ENCODE results near the gene MRAS. TPM values are rescaled to one million over a fixed set of nuclear protein-coding genes. Genes with fewer than 3 reads are reported as not detected.

Gene MRAS
- total RNA-seq, result 0.07 TPM in 1 of 2 replicates, not detected in the other

DNA sequence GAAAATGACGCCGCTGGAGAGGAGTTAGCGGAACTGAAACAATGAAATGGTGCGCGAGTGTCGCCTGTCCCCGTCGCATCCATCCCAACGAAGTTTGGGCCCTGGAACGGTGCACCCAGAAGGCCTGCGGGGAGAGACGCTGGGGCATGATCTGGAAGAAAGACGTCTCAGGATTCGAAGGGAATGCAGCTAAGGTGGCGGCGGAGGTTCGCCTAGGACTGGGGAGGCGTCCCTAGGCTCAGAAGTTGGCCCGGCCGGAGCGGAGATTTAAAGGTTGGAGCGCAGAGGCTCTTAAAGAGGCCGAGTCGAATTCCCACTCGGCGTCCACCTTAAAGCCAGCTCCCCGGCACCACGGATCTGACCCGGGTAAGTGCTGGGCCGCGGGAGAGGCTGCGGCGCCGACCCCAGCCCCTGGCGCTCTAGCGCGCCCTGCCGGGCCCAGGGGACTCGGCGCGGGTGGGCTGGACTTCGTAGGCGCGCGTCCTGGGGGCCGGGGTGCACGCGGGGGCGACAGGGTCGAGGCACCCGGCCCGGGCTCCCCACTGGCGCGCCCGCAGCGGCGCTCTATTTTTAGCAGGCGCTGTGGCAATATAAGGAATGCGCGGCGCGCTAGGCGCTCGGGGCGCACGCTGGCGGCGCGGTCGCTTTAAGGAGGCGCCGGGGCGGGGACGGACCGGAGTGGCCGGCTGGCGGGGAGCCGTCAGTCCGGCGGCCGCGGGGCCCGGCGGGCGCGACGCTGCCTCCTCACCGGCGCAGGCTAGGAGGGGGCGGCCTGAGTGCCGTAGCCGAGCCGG, at the start of gene MRAS:
MRAS (plus strand) TSS at position 620 of the 794 bp plus-strand sequence. CDS start 24,305 bp downstream, outside the sequence.
- TF ChIP-seq, protein P1, sequence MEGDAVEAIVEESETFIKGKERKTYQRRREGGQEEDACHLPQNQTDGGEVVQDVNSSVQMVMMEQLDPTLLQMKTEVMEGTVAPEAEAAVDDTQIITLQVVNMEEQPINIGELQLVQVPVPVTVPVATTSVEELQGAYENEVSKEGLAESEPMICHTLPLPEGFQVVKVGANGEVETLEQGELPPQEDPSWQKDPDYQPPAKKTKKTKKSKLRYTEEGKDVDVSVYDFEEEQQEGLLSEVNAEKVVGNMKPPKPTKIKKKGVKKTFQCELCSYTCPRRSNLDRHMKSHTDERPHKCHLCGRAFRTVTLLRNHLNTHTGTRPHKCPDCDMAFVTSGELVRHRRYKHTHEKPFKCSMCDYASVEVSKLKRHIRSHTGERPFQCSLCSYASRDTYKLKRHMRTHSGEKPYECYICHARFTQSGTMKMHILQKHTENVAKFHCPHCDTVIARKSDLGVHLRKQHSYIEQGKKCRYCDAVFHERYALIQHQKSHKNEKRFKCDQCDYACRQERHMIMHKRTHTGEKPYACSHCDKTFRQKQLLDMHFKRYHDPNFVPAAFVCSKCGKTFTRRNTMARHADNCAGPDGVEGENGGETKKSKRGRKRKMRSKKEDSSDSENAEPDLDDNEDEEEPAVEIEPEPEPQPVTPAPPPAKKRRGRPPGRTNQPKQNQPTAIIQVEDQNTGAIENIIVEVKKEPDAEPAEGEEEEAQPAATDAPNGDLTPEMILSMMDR (IDR thresholded peaks at IDR 0.05), result no peak
- intact Hi-C loops (cut with micrococcal nuclease), result no loop called here
- peaks cover 71% of the 10 kb centered on the region for H3K27me3 Mint-ChIP-seq
- H3K4me1 Mint-ChIP-seq, result peaks cover 12% of the 10 kb centered on the region
- peak within 1 kb of the TSS; percentile 81 for H3K4me3 Mint-ChIP-seq
- H3K9me3 Mint-ChIP-seq, result peaks cover 2% of the 10 kb centered on the region
- ATAC-seq (ENCODE audit: low read depth), result no peak
- DNase-seq, result no peak
- H3K36me3 Mint-ChIP-seq (ENCODE audit: low read depth), result no peaks in the 10 kb centered on the region
- H3K27ac Mint-ChIP-seq, result no peak within 1 kb of the TSS
- POLR2A ChIA-PET, result no interaction called here
- CTCF ChIA-PET, result no interaction called here

DNA sequence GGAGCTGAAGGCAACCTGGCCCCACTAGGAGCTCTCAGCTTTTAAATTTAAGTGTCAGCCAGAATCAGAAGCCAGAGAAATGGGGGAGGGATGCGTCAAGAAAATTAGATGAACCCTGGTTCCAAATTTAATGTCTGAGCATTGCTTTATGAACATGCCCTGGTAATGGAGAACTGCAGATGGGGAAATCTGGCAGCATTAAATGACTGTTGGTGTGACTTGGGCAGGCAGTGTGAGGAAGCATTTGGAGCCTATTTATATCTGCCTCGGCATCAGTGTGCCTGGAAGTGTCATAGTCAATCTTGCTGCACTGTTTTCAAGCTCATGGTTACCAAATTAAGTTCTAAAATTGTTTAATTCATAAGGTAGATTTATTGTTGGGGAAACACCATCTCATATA, 47.7 kb upstream of the MRAS start:
- Mint-ChIP-seq H3K4me1 (no peaks in the 10 kb centered on the region), H3K27ac (no peak overlapping the region), H3K9me3 (no peaks in the 10 kb centered on the region), H3K36me3 (ENCODE audit: low read depth) (peaks cover 22% of the 10 kb centered on the region), H3K4me3 (no peak overlapping the region), H3K27me3 (no peaks in the 10 kb centered on the region)
- ChIA-PET POLR2A (no interaction called here), CTCF (no interaction called here)
- ATAC-seq (ENCODE audit: low read depth) (no peak), DNase-seq (no peak)
- intact Hi-C loops (cut with micrococcal nuclease), result no loop called here
- TF ChIP-seq, protein P1 (IDR thresholded peaks at IDR 0.05), result no peak

DNA sequence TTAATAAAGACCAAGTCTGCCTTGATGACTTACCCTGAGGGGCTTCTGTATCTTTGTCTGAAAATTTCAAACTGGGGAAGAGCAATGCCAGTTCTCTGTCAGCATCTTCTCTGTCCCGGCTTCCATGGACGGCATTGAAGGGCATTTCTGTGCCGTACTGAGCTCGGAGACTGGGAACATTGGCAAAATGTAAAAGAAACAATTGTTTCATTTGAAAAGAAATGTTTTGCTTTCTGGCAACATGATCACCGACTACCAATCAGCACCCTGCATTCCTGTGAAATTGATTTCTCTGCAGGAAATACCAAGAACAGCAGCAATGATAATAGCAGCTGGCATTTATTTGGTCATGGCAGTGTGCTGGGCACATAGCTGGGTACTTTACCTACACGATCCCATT, 44.9 kb upstream of the MRAS start:
- Mint-ChIP-seq H3K4me1 (no peaks in the 10 kb centered on the region), H3K36me3 (ENCODE audit: low read depth) (peaks cover 14% of the 10 kb centered on the region), H3K9me3 (peaks cover 16% of the 10 kb centered on the region), H3K27ac (no peak overlapping the region), H3K4me3 (no peak overlapping the region), H3K27me3 (peaks cover 5% of the 10 kb centered on the region)
- ChIA-PET CTCF (no interaction called here), POLR2A (no interaction called here)
- TF ChIP-seq, protein P1 (IDR thresholded peaks at IDR 0.05), result no peak
- ATAC-seq (ENCODE audit: low read depth), result no peak
- no peak for DNase-seq
- intact Hi-C loops (cut with micrococcal nuclease), result no loop called here

DNA sequence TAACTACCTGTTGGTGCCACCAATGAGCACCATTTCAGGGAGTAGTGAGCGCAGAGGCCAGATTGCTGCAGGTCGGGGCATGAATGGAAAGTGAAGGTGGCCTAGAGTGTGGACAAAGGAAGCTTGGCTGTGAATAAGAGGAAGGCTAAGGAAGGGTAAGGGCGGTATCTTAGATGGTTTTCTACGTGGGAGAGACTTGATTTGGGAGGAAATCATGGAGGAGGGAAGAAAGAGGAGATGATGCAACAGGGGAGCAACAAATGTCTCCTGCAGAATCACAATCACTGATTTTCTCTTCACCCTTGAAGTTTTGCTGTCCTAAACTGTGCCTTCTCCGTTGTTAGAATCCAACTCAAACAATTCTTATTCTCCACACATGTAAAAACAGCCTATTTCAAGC, 40.5 kb upstream of the MRAS start:
- H3K4me3 Mint-ChIP-seq, result no peak overlapping the region
- H3K27me3 Mint-ChIP-seq, result peaks cover 26% of the 10 kb centered on the region
- H3K4me1 Mint-ChIP-seq, result no peaks in the 10 kb centered on the region
- H3K9me3 Mint-ChIP-seq, result peaks cover 32% of the 10 kb centered on the region
- no peak overlapping the region for H3K27ac Mint-ChIP-seq
- DNase-seq (no peak), ATAC-seq (ENCODE audit: low read depth) (no peak)
- intact Hi-C loops (cut with micrococcal nuclease), result no loop called here
- TF ChIP-seq, protein P1 (IDR thresholded peaks at IDR 0.05), result no peak
- ChIA-PET CTCF (no interaction called here), POLR2A (no interaction called here)
- peaks cover 15% of the 10 kb centered on the region for H3K36me3 Mint-ChIP-seq (ENCODE audit: low read depth)

DNA sequence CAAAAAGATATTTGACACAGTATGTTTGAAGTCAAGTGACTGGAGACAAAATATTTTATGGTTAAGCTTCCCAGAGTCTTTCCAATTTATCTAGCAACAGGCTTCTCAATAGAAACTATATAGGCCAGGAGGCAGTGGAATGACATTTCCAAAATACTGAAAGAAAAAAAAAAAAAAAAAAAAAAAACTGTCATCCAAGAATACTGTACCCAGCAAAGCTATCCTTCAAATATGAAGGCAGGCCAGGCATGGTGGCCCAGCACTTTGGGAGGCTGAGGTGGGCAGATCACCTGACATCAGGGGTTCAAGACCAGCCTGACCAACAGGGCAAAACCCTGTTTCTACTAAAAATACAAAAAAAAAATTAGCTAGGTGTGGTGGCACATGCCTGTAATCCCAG, 39.6 kb upstream of the MRAS start:
- no peak overlapping the region for H3K4me3 Mint-ChIP-seq
- H3K36me3 Mint-ChIP-seq (ENCODE audit: low read depth), result peaks cover 15% of the 10 kb centered on the region
- ATAC-seq (ENCODE audit: low read depth) (no peak), DNase-seq (no peak)
- intact Hi-C loops (cut with micrococcal nuclease), result no loop called here
- ChIA-PET CTCF (no interaction called here), POLR2A (no interaction called here)
- no peaks in the 10 kb centered on the region for H3K4me1 Mint-ChIP-seq
- H3K9me3 Mint-ChIP-seq, result peaks cover 32% of the 10 kb centered on the region
- H3K27me3 Mint-ChIP-seq, result peaks cover 26% of the 10 kb centered on the region
- no peak overlapping the region for H3K27ac Mint-ChIP-seq
- TF ChIP-seq, protein P1 (IDR thresholded peaks at IDR 0.05), result no peak
